Stimulated activated CD8-positive, alpha-beta memory T cell treated with anti-CD3 and anti-CD28 coated beads, Interleukin-4, amount 100 ng/mL, for 1 hour (primary cell): ENCODE data around the gene LEP.

ENCODE experiments used
- DNase-seq, 2 donors: peaks; one replicate each; pipeline ENCODE4 v3.0.0-alpha.2; 2020; ENCODE audit warnings: low read depth in 2 of 2, low spot score in 1 of 2

The LEP gene

DNA sequence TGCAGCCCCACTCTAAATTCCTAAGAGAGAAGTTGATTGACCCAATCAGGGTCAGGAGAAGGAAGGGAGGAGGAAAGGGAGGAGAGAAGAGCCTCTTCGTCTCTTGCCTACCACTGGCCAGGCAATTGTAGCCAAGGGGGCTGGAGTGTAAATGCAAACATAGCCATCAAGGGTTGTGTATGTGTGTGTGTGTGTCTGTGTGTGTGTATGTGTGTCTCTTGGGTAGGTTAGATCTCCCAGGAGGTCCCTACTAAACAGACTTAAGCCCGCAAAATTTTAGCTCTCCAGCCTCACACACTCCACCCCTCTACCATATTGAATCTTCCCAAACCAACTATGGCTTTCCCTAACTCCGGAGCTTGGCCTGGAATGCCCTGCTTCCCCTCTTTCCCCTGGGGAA is 3.8 kb downstream of the LEP start:
- no peak for DNase-seq

DNA sequence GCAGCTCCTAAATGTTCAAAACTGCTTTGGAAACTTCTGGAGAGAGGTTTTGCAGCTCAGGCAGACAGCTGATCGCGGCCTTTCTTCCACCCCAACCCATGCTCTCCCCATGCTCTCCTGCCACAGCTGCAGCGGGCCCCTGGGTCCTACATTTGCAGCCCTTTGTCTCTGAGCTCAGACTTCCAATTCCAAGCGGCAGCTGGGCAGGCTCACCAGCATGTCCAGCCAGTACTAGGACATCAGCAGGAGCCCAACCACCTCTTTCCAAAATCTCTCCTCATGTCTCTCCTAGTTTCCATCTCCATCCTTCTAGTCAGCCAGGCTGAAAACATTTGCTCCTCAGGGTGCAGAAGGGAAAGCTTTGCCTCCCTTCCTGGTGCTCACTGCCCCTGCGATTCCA is 6.0 kb downstream of the LEP start:
- no peak for DNase-seq

DNA sequence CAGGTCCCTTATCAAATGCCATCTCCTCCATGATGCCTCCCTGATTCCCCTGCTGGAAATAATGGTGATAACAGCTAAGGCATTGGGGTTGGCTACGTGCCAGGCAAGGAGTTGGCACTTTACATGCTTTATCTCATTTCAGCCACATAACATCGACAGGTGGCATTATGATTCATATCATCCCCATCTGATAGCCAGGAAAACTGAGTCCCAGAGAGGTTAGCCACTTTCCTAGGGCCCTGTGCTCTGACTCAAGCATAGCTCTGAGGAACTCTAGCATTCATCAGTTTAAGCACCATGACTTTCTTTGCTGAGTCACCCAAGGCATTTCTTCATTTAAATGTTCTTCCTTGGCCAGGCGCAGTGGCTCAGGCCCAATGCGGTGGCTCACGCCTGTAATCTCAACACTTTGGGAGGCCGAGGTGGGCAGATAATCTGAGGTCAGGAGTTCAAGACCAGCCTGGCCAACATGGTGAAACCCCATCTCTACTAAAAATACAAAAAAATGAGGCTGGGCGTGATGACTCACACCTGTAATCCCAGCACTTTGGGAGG is 6.6 kb downstream of the LEP start:
- no peak for DNase-seq

DNA sequence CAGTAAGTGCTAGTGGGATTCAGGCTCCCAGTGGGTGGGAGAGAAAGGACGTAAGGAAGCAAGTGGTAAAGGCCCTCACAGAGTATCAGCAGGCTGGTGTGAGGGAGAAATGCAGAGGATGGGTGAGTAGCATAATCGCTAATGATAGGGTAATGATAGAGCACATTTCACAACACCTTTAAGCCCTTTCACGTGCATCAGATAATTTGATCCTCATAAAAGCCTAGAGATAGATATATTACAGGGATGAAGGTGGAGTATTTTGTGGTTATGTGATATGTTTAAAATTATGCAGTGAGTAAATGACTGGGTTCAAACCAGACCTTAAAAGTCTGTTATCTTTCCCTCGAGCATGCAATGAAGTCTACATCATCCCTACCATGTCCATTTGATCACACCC is 10.3 kb downstream of the LEP start:
- DNase-seq: no peak

DNA sequence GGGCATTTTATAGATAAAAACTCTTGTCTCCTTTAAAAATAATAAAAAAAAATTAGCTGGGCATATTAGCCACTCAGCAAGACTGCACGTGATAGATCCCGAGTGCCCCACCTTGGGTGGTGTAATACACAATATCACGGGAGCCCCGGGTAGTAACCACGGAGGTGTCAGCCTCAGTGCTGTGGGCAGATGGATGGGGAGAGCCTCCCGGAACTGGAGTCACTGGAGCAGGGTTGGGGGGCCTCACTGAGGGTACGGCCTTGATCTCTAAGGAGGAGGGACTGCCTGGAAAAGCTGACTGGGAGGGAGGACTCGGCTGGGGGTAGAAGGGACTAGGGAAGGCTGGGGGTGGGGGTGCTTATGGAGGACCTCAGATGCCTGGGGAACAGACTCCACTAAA is 12.6 kb downstream of the LEP start:
- no peak for DNase-seq

DNA sequence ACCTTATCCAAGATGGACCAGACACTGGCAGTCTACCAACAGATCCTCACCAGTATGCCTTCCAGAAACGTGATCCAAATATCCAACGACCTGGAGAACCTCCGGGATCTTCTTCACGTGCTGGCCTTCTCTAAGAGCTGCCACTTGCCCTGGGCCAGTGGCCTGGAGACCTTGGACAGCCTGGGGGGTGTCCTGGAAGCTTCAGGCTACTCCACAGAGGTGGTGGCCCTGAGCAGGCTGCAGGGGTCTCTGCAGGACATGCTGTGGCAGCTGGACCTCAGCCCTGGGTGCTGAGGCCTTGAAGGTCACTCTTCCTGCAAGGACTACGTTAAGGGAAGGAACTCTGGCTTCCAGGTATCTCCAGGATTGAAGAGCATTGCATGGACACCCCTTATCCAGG is 13.4 kb downstream of the LEP start:
- DNase-seq: no peak

DNA sequence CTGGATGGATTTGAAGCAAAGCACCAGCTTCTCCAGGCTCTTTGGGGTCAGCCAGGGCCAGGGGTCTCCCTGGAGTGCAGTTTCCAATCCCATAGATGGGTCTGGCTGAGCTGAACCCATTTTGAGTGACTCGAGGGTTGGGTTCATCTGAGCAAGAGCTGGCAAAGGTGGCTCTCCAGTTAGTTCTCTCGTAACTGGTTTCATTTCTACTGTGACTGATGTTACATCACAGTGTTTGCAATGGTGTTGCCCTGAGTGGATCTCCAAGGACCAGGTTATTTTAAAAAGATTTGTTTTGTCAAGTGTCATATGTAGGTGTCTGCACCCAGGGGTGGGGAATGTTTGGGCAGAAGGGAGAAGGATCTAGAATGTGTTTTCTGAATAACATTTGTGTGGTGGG is 14.2 kb downstream of the LEP start:
- no peak for DNase-seq

DNA sequence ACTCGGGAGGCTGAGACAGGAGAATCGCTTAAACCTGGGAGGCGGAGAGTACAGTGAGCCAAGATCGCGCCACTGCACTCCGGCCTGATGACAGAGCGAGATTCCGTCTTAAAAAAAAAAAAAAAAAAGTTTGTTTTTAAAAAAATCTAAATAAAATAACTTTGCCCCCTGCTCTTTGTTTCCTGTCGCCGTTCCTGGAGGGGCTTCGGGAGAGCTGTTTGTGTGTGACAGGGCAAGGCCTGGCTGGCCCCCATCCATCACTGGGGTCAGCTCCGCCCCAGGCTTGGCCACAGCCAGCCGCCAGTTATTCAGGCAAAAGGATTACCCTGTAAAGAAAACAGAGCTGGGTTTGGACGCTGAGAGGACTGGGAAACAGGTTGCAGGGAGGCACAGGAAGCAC is 16.4 kb downstream of the LEP start:
- DNase-seq: no peak

DNA sequence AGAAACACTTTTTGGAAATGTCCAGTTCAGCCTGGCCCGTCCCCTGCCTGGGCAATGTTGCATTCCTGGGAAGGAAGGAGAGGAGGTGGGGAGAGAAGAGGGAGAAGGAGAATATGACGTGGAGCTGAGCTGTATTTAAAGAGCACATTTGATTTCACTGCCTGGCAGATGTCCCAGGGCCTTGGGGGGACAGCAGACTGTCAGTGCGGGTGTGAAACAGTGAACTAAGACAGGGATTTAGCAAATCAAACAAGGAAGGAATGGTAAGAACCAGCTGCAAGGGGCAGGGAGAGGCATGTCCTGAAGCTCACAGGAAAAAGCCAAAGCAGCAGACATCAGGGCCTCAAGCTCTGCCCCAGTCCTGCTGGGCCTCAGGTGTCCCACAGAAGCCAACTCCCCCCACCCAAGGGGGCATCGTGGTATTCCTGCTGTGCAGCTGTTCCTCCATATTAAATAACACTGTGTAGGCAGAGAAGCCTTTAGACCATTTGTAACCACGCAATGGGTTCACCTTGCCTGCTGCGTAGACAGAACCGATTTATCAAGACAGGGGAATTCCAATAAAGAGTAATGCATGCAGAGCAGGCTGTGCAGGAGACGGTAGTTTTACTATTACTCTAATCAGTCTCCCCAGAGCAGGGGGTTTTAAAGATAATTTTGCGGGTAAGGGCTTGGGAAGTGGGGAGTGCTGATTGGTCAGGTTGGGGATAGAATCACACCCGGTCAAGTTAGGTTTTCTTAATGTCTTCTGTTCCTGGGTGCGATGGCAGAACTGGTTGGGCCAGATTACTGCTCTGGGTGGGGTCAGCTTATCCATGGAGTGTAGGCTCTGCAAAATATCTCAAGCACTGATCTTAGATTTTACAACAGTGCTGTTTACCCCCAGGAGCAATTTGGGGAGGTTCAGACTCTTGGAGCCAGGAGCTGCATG is 18.3 kb downstream of the LEP start:
- no peak for DNase-seq

DNA sequence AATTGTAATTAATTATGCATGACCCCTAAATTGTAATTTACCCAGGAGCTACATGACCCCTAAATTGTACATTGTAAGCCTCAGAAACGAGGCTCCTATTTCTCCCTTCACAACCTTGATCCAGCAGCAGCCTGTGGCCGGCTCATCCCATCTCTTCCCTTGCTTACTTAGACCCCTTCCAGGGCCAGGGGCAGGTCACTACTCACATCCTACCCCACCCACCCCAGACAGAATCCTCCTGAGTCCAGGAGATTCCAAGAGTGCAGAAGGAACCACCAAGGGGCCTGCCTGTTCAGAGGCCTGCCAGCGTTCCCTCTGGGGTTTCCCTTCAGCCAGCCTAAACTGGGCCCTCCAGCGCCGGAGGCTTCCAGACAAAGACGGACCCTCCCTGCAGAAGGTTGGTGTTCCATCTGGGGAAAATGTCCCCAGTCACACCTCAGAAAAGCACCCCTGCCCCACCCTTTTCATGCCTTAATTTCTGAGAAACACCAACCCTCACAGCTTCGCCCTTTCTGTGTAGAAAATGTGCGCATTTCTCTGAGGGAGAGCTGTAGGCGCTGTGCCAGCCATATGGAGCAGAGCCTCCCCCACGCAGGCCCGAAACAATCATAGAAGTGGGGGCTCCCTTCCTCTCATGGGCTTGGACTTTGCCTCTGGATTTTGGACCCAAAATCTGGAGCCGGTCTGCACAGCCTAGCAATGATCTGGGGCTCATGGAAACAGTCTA is 19.2 kb downstream of the LEP start:
- no peak for DNase-seq

DNA sequence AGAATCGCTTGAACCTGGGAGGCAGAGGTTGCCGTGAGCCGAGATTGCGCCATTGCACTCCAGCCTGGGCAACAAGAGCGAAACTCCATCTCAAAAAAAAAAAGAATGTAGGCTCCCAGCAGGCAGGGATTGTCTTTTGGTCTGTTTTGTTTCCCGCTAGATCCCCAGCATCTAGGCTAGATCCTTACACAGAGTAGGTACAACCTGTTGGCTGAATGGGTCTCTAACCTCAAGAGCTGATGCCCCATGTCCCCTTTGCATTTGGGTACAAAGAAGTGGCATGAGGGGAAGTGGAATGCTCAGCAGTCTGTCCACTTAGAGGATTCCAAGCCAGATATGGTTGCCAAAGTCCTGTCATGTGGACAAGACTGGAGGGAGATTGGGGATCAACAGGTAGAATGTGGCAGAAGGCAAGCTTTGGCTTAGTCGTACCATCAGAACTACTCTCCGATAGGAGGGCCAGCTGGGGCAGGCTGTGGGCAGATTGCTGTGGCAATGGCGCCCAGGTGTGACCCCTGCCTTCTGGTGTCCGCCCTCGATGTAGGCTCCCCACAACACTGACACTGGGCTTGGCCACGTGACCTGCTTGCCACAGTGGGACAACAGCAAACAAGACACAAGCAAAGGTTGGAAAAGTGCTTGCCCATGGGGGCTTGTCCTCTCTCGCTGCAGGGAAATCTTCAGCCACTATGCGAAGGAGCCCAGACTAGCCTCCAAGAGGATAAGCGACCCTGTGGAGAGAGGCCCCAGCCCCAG is 21.4 kb downstream of the LEP start:
- no peak for DNase-seq

DNA sequence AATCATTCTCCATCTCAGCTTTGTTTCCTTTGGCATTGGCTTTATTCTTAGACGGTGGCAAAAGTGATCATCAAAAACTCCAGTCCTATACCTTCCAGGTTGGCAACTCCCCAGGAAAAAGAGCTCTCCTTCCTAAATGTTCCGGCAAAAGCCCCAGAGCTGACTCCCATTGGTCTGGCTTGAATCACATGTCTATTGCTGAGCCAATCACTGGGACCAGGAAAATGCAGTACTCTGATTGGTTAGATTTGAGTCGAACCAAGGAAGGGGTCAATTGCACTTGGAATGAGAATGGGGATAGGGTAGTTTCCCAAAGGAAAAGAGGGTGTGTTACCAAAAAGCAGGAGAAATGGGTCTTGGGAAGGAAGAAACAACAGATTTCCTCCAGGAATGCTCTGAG is 22.3 kb downstream of the LEP start:
- DNase-seq: no peak

DNA sequence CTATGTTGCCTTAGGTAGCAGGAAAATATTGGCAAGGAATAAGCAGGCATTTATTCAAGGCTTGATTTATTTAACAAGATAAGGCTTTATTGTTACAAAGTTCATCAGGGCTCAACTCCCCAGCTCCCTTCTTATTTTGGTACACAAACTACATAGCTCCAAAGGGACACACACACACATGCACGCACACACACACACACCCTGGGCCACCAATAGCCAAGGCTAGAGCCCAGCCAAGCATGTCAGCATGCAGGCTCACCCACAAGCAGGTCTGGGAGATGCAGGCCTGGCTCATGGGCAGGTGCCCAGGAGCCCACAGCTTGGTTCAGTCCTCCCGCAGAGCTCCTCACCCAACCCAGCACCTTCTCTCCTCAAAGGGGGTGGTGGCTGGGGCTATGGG is 23.4 kb downstream of the LEP start:
- DNase-seq: no peak

DNA sequence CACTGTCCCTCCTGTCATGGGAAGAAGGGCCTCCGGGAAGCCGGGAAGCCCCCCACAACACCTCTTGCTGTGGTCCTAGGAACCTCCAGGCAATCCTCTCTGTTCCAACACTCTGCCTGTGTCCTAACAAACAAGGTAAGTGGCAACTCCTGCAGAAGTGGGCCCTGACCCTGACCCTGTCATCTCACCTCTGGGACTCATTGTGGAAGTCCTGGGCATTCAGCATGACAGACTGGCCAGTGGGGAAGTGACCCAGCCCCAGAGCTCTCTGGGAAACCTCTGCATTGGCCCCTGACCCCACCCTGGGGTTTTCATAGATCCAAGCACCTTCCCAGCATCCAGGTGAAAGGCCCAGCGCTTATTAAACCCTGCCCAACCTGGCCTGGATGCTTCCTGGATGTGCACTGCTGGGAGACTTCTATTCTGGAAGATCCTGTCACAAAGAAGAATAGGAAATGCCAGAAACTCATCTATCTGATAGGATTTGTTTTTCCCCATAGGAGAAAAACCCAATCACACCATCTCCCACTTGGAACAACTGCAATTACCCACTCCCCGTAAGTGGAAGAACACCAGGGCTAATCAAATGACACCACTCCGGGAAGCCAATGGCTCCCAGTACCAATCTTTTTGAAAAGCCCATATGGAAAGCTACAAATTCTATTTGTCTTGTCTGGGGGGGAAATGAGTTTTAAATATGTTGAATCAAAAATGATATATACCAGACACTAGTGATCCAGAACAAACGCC is 24.3 kb downstream of the LEP start:
- DNase-seq: no peak

DNA sequence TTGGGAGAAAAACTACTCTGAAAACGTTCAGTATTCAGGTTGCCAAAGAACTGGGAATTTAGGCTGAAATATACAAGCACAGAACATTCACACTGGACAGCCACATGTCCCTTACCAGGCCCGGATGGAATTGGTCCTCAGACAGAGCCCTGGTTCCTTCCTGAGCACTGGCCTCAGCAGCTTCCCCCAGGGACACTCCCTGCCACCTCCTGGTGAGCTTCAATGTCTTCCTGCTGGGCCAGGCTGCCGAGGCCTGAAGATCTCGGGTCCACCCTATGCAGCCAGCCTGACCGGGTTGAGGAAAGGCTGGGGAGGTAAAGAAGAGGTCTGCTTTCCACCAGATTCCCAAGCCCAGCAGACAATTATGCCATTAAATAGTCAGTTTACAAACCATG is 24.8 kb downstream of the LEP start:
- no peak for DNase-seq

DNA sequence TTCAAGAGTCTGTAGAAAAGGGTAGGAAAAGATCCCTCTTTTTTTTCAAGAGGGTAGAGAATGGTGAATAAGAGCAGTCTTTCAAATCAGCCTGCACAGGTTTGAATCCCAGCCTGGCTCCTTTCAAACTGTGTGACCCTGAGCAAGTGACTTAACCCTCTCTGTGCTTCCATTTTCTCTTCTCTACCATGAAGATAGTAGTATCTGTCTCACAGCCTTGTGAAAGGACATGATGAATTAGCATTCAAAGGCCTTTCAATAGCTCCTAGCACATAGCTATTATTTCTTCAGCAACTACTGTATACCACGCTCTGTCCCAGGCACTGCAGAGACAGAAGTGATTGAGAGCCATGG is 25.4 kb downstream of the LEP start:
- no peak for DNase-seq

DNA sequence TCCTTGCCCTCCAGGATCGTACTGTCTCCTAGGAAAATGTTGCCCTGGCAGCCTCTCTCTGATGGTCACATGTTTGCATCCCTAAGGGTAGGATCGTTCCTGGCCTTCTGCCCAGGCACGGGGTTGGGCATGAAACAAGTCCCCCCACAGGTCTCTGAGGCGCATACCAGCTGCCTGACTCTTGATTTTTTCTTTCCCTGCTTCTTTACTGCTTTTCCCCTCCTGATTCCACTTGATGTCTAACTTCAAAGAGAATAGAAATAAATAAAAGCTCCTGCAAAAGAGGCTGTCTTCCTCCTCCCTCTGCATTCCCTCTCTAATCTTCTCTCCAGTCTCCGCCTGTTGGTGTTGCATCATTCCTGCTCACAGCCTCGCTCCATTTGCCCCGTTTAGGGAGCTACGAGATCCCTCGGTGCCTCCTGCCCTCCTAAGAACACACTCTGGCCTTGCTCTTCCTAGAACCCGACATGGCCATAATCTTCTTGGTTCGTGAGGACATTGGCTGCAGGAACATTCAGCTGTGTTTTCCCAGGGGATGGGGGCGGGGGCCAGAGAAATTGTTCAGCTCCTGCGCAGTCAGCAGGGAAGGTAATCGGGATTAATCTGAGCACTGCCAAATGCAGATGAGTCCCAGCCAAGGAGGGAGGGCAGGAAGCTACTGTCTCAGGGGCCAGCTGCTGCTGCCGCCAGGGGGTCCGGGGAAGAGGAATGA is 26.0 kb downstream of the LEP start:
- DNase-seq: no peak

DNA sequence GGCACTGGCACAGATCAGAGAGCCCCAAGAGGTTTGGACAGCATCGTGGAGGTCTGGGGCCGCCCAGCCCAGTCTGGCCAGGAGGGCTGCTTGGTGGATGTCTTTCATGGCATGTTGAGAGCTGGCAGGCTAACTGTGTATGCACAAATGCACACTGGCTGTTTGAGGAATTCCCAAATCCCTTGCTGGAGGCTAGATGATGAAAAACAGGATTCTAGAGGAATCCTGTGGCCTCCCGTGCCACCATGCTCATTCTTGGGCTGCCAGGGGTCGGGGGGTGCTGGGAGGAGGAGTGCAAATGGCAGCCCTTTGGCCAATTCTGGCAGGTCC is 26.5 kb downstream of the LEP start:
- DNase-seq: no peak

DNA sequence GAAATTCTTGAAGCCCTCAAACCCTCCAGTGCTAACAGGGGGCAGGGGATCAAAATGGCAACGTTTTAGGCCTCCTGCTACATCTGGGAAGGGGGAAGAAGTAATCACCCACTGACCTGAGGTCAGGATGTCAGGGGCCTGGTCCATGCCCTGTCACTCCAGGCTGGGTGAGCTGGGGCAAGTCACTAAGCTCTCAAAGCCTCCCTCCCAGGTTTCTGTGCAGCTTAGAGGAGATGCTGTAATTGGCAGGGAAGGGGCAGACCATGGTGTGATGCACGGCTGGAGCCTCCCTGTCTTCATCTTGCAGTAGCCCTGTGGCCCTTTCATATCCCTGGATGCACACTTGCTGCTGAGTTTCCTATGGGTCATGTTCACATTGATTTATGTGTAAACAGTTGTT is 27.2 kb downstream of the LEP start:
- no peak for DNase-seq

DNA sequence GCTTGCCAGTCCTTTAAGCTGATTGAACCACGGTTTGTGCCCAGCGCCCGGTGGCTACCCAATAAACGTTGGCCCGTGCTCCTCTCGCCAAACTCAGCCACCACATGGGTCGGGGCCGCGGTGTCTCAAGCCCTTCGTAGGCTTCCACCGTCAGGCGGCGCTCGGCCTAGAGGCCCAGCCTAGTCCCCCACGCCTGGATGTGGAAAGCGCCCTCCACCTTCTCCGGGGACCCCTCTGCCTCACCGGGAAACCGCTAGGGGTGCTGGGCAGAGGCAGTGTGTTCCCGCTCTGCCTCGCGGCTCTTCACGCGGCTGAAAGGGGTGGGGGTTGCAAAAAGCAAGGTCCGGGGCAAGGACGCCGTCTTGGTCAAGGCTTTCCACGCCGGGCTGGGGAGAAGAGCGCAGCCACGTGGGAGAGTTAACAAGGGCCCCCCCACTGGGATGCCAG is 29.8 kb downstream of the LEP start:
- DNase-seq: no peak
